ENCODE results near the gene EMP1.

GRCh38 chr12:13257356-13257875 lies 60.9 kb downstream of the EMP1 start:
- TF ChIP-seq JUND (IDR thresholded peaks at IDR 0.05; ENCODE audit: borderline replicate concordance, low read depth, low read length), result no peak
- TF ChIP-seq JUND (tag; IDR thresholded peaks at IDR 0.05; ENCODE audit: borderline replicate concordance, low read depth, low read length), result no peak
- TF ChIP-seq POLR2A (conservative IDR thresholded peaks at IDR 0.05), result no peak
- no peak for TF ChIP-seq SP2 (IDR thresholded peaks at IDR 0.05; ENCODE audit: extremely low read depth, low read depth, low read length, poor library complexity, severe bottlenecking)
